T-helper 17 cell (primary cell): Measurements from ENCODE around the gene PSMB9. TPM values are rescaled to one million over a fixed set of nuclear protein-coding genes. Genes with fewer than 3 reads are reported as not detected.
"Not testable (repeated sequence)": the region's sequence is repeated elsewhere in the genome, so short reads cannot be mapped to it uniquely, and the experiment has no call there.

Experiments
- ATAC-seq: fragments of 150-1000 bp; cut with Tn5 transposase; 2 replicates; pipeline ENCODE4 v1.10.0; 2021; ENCODE audit warnings: mild to moderate bottlenecking, moderate library complexity
- DNase-seq, 3 donors: peaks; one replicate each; pipeline versions ENCODE4 v3.0.0 to v3.0.0-alpha.2; 2020 to 2021
- H3K9me3 ChIP-seq: one replicate; pipeline ENCODE4 v1.7.0; 2013; ENCODE audit warnings: low read length, mild to moderate bottlenecking; ENCODE audit not compliant: control insufficient read depth, poor library complexity, severe bottlenecking
- H3K27ac Mint-ChIP-seq: one replicate; pipeline ENCODE4 v1.8.0; 2022; ENCODE audit warnings: mild to moderate bottlenecking, moderate library complexity, mixed read lengths
- H3K27me3 Mint-ChIP-seq: one replicate; pipeline ENCODE4 v1.8.0; 2022; ENCODE audit warnings: mixed read lengths
- H3K36me3 Mint-ChIP-seq: one replicate; pipeline ENCODE4 v1.8.0; 2022; ENCODE audit warnings: low read depth, mixed read lengths
- H3K4me1 Mint-ChIP-seq: one replicate; pipeline ENCODE4 v1.8.0; 2022; ENCODE audit warnings: mild to moderate bottlenecking, mixed read lengths
- H3K4me3 Mint-ChIP-seq: one replicate; pipeline ENCODE4 v1.8.0; 2022; ENCODE audit warnings: mild to moderate bottlenecking, moderate library complexity, mixed read lengths
- total RNA-seq, 4 donors: library from RNA in 2 of 4; stranded (reverse) in 2 of 4; gene quantifications; one replicate each; pipeline ENCODE4 v1.2.3 and lab custom pipeline; 2022 to 2026

Gene PSMB9
- total RNA-seq (100 to 1,000 TPM in 1 of 2 donors, 10 to 100 TPM in 1; 70.5 to 121 TPM), total RNA-seq (lab: John Stamatoyannopoulos, UW) (41.5 to 51.2 reads per million in 2 donors)

DNA sequence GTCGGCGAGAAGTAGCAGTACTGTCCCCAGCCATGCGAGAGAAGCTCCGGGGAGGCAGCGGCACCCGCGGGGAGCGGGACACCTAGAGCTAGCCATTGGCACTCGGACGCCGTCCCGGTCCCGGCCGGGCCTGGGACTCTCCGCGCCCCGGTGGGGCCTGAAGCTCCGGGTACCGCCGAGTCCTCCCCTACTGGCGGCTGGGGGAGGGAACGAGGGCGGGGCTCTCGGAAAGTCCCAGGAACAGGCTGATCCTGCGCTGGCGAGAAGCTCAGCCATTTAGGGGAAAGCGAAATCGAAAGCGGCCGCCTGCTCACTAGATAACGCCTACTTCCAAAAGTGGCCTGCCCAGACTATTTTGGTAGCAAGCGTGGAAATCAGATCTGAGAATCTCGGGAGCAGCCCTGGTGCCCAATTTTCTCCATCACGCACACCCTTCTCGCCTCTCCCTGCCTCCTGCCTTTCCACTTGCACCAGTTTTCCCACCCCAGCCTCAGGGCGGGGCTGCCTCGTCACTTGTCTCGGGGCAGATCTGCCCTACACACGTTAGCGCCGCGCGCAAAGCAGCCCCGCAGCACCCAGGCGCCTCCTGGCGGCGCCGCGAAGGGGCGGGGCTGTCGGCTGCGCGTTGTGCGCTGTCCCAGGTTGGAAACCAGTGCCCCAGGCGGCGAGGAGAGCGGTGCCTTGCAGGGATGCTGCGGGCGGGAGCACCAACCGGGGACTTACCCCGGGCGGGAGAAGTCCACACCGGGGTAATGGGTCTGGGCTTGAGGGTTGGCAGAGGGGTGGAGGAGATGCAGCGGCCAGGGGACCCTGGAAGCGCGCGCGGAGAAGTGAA lies at the start of gene PSMB9, which contains the start of gene TAP1:
TSS of gene PSMB9 (plus strand) at position 652 of the 835 bp plus-strand sequence. CDS start at position 690, 38 bp downstream.
TSS of gene TAP1 (minus strand) at position 164 of the 835 bp plus-strand sequence. CDS start at position 96, 68 bp downstream.
- Mint-ChIP-seq H3K4me1 (peaks cover 66% of the 10 kb centered on the region), H3K4me3 (peak within 1 kb of the TSS; percentile 99)

GRCh38 chr6:32805404-32805803 lies 48.6 kb upstream of the PSMB9 start:
- H3K36me3 Mint-ChIP-seq, DNase-seq, H3K4me3 Mint-ChIP-seq, ATAC-seq, H3K4me1 Mint-ChIP-seq, H3K9me3 ChIP-seq, H3K27ac Mint-ChIP-seq: not testable (repeated sequence)
- H3K27me3 Mint-ChIP-seq, result peaks cover 63% of the 10 kb centered on the region

More for the DNA sequence above, at the start of gene PSMB9, which contains the start of gene TAP1:
- DNase-seq, result peak; percentile 89 to 91 (median 90)
- Mint-ChIP-seq H3K27me3 (no peaks in the 10 kb centered on the region), H3K36me3 (peaks cover 34% of the 10 kb centered on the region), H3K27ac (peak within 1 kb of the TSS; percentile 100)
- peaks cover 3% of the 10 kb centered on the region for H3K9me3 ChIP-seq
- ATAC-seq, result peak; percentile 84

GRCh38 chr6:32807020-32807580 lies 46.9 kb upstream of the PSMB9 start:
- H3K4me3 Mint-ChIP-seq, result no peak overlapping the region
- H3K36me3 Mint-ChIP-seq, result peaks cover 5% of the 10 kb centered on the region
- H3K4me1 Mint-ChIP-seq, result no peaks in the 10 kb centered on the region
- ATAC-seq, result no peak
- H3K27me3 Mint-ChIP-seq, result peaks cover 49% of the 10 kb centered on the region
- no peak overlapping the region for H3K27ac Mint-ChIP-seq
- DNase-seq, result no peak
- H3K9me3 ChIP-seq, result no peaks in the 10 kb centered on the region

DNA sequence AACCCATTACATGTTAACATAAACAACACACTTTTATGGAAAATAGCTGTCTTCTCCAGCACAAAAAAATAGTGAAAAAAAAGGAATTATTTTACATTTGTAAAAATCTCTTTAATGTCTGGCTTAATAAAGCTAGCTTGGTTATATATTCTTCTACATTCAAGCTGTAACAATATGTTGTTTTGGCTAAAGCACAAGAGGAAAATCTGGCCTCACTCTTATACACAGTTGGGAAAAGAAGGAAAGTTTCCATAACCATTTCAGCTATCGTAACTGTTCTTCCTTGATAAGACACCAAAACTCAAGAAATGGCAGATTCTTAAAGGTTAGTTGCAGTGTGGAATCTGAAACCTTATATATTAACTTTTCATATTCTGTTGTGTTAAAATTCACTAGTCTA lies 44.8 kb upstream of the PSMB9 start:
- H3K4me3 Mint-ChIP-seq, result no peak overlapping the region
- peaks cover 30% of the 10 kb centered on the region for H3K27me3 Mint-ChIP-seq
- no peak for ATAC-seq
- no peaks in the 10 kb centered on the region for H3K9me3 ChIP-seq
- no peak for DNase-seq
- H3K36me3 Mint-ChIP-seq, result peaks cover 5% of the 10 kb centered on the region
- no peak overlapping the region for H3K27ac Mint-ChIP-seq
- H3K4me1 Mint-ChIP-seq, result no peaks in the 10 kb centered on the region

GRCh38 chr6:32814145-32814544 lies 39.8 kb upstream of the PSMB9 start:
- no peak overlapping the region for H3K27ac Mint-ChIP-seq
- H3K4me1 Mint-ChIP-seq, result peaks cover 3% of the 10 kb centered on the region
- DNase-seq, result no peak
- H3K36me3 Mint-ChIP-seq, result no peaks in the 10 kb centered on the region
- ATAC-seq, result no peak
- H3K9me3 ChIP-seq, result no peaks in the 10 kb centered on the region
- H3K4me3 Mint-ChIP-seq, result no peak overlapping the region
- no peaks in the 10 kb centered on the region for H3K27me3 Mint-ChIP-seq

DNA sequence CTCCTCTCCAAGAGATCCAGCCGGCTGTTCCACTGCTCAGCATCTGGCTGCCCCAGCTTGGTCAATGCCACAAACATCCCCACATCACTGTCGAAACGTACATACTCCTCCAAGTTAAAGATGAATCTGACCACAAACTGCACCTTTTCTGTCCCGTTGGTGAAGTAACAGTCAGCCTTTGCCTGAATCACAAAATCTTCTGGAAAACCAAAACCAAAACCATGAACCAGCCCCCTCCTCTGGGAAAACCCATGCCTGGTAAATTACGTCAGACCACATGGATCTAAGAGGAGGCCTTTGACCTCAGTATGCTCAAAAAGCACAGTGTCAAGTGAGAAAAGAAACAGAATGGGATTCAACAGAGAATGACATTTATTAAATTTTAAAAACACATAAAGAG lies 38.9 kb upstream of the PSMB9 start:
- no peaks in the 10 kb centered on the region for H3K9me3 ChIP-seq
- no peak overlapping the region for H3K4me3 Mint-ChIP-seq
- ATAC-seq (no peak), DNase-seq (no peak)
- no peaks in the 10 kb centered on the region for H3K36me3 Mint-ChIP-seq
- no peaks in the 10 kb centered on the region for H3K27me3 Mint-ChIP-seq
- H3K4me1 Mint-ChIP-seq, result peaks cover 3% of the 10 kb centered on the region
- H3K27ac Mint-ChIP-seq, result no peak overlapping the region

GRCh38 chr6:32815996-32816395 lies 38.0 kb upstream of the PSMB9 start:
- no peaks in the 10 kb centered on the region for H3K9me3 ChIP-seq
- Mint-ChIP-seq H3K4me3 (peak overlapping the region; percentile 25), H3K27ac (no peak overlapping the region), H3K36me3 (no peaks in the 10 kb centered on the region), H3K27me3 (no peaks in the 10 kb centered on the region), H3K4me1 (peaks cover 5% of the 10 kb centered on the region)
- DNase-seq (no peak), ATAC-seq (peak; percentile 61)

- H3K9me3 ChIP-seq, result no peaks in the 10 kb centered on the region
- DNase-seq, result no peak
- Mint-ChIP-seq H3K4me1 (peaks cover 5% of the 10 kb centered on the region), H3K4me3 (peak within 1 kb of the TSS; percentile 25), H3K27ac (no peak within 1 kb of the TSS), H3K27me3 (no peaks in the 10 kb centered on the region), H3K36me3 (no peaks in the 10 kb centered on the region)
- ATAC-seq, result peak; percentile 83
Observed at GRCh38 chr6:32816746-32817204, 37.2 kb upstream of the PSMB9 start, which contains the start of gene HLA-DOB. TSS of gene HLA-DOB (minus strand) at chr6:32817002. CDS start at chr6:32816951, 51 bp downstream.

DNA sequence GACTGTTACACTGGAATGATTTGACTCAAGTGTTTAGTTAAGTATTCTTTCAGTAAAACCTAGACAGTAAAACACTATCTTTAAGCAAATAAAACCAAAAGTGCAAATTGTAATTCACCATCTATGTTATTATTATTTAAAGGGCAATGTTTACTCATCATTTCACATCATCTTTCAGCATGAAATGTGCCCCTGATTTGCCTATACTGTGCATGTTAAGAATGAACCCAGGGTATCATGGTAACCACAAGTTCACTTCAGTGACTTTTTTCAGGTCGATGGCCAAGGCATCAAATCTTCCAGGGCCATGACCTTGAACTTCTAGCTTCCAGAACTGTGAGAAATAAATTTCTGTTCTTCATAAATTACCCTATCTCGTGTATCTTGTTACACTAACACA lies 35.1 kb upstream of the PSMB9 start:
- DNase-seq (no peak), ATAC-seq (no peak)
- Mint-ChIP-seq H3K27ac (no peak overlapping the region), H3K27me3 (no peaks in the 10 kb centered on the region), H3K4me3 (no peak overlapping the region), H3K36me3 (no peaks in the 10 kb centered on the region), H3K4me1 (peaks cover 5% of the 10 kb centered on the region)
- no peaks in the 10 kb centered on the region for H3K9me3 ChIP-seq

GRCh38 chr6:32819729-32820128 lies 34.3 kb upstream of the PSMB9 start:
- H3K27me3 Mint-ChIP-seq, result no peaks in the 10 kb centered on the region
- H3K27ac Mint-ChIP-seq, result no peak overlapping the region
- ATAC-seq, result no peak
- no peaks in the 10 kb centered on the region for H3K36me3 Mint-ChIP-seq
- DNase-seq, result no peak
- H3K9me3 ChIP-seq, result no peaks in the 10 kb centered on the region
- H3K4me3 Mint-ChIP-seq, result no peak overlapping the region
- peaks cover 5% of the 10 kb centered on the region for H3K4me1 Mint-ChIP-seq

DNA sequence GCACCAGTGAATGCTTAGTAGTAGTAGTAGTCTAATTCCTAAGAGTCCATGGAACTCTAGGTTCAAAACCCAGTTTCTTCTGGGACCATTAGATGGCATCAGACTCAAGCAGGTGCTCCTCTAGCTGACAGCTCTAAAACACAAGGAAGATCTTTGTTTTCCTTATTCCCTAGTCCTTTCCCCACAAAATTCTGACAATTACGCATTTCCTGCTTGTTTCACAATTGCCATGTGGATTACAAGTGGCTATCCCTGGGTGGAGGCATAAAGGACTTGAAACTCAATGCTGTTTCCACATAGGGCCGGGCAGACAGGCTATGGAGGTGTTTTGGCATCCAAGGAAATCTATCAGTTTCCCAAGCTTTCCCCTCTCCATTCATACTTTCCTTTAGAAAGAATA lies 28.0 kb upstream of the PSMB9 start:
- Mint-ChIP-seq H3K4me1 (peaks cover 18% of the 10 kb centered on the region), H3K27ac (no peak overlapping the region), H3K27me3 (no peaks in the 10 kb centered on the region), H3K36me3 (peaks cover 13% of the 10 kb centered on the region), H3K4me3 (no peak overlapping the region)
- DNase-seq, result no peak
- ATAC-seq, result no peak
- no peaks in the 10 kb centered on the region for H3K9me3 ChIP-seq

DNA sequence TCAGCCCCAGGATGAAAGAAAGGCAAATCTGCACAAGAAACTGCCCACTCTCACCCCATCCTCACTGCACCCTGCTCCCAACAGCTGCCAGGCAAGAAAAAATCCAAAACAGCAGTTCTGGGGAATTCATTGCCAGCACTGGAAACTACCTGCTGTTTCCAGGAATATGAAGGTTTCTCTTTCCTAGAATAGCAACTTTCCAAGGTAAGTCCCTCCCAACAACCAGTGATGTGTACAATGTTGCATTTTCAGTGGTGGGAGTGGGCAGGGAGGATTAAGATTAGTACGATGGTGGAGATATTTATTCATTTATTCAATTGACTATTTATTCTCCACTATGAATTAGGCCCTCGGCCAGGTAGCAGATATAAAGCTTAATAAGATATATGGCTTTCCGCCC lies 27.0 kb upstream of the PSMB9 start:
- Mint-ChIP-seq H3K4me1 (peaks cover 21% of the 10 kb centered on the region), H3K4me3 (no peak overlapping the region), H3K27ac (peak overlapping the region; percentile 49), H3K27me3 (no peaks in the 10 kb centered on the region), H3K36me3 (peaks cover 18% of the 10 kb centered on the region)
- no peak for ATAC-seq
- H3K9me3 ChIP-seq, result no peaks in the 10 kb centered on the region
- DNase-seq, result no peak

- Mint-ChIP-seq H3K36me3 (peaks cover 20% of the 10 kb centered on the region), H3K4me3 (no peak overlapping the region), H3K27ac (peak overlapping the region; percentile 9), H3K4me1 (peaks cover 34% of the 10 kb centered on the region), H3K27me3 (no peaks in the 10 kb centered on the region)
- no peaks in the 10 kb centered on the region for H3K9me3 ChIP-seq
- no peak for DNase-seq
- no peak for ATAC-seq
Observed at GRCh38 chr6:32829495-32829894, 24.5 kb upstream of the PSMB9 start.
